Effector memory CD8-positive, alpha-beta T cell (primary cell): ENCODE results near the gene PHF13.

ENCODE experiments used
- ATAC-seq: fragments of 150-1000 bp; cut with Tn5 transposase; replicated peaks from 2 replicates; pipeline ENCODE4 v1.10.0; 2021; ENCODE audit warnings: mild to moderate bottlenecking, moderate library complexity
- DNase-seq, 3 experiments: peaks; one replicate each; pipeline ENCODE4 v3.0.0; 2021
- H3K27ac Mint-ChIP-seq, 2 donors: one replicate each; pipeline ENCODE4 v1.8.0; 2022; ENCODE audit warnings: mild to moderate bottlenecking in 2 of 2, mixed read lengths in 2 of 2, moderate library complexity in 2 of 2
- H3K27me3 Mint-ChIP-seq, 2 donors: one replicate each; pipeline ENCODE4 v1.8.0; 2022; ENCODE audit warnings: mixed read lengths in 2 of 2
- H3K36me3 Mint-ChIP-seq: one replicate; pipeline ENCODE4 v1.8.0; 2022; ENCODE audit warnings: mild to moderate bottlenecking, moderate library complexity, mixed read lengths; ENCODE audit not compliant: insufficient read depth
- H3K4me1 Mint-ChIP-seq, 2 donors: one replicate each; pipeline ENCODE4 v1.8.0; 2022; ENCODE audit warnings: low read depth in 2 of 2, mixed read lengths in 2 of 2
- H3K4me3 Mint-ChIP-seq, 2 donors: one replicate each; pipeline ENCODE4 v1.8.0; 2022; ENCODE audit warnings: mild to moderate bottlenecking in 2 of 2, mixed read lengths in 2 of 2, moderate library complexity in 2 of 2
- H3K9me3 Mint-ChIP-seq, 2 donors: one replicate each; pipeline ENCODE4 v1.8.0; 2022; ENCODE audit warnings: mixed read lengths in 2 of 2

Gene PHF13

DNA sequence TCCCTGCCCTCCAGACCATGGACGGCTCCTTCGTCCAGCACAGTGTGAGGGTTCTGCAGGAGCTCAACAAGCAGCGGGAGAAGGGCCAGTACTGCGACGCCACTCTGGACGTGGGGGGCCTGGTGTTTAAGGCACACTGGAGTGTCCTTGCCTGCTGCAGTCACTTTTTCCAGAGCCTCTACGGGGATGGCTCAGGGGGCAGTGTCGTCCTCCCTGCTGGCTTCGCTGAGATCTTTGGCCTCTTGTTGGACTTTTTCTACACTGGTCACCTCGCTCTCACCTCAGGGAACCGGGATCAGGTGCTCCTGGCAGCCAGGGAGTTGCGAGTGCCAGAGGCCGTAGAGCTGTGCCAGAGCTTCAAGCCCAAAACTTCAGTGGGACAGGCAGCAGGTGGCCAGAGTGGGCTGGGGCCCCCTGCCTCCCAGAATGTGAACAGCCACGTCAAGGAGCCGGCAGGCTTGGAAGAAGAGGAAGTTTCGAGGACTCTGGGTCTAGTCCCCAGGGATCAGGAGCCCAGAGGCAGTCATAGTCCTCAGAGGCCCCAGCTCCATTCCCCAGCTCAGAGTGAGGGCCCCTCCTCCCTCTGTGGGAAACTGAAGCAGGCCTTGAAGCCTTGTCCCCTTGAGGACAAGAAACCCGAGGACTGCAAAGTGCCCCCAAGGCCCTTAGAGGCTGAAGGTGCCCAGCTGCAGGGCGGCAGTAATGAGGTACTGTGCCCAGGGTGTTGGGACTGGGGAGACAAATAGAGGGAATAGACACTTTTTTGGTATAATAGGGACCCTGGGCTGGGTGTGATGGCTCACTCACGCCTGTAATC lies 32.7 kb upstream of the PHF13 start:
- DNase-seq (no peak), ATAC-seq (no peak)
- H3K27me3 Mint-ChIP-seq, result no peaks in the 10 kb centered on the region
- peaks cover 24% of the 10 kb centered on the region for H3K36me3 Mint-ChIP-seq
- peak overlapping the region; percentile 94 to 96 for H3K4me3 Mint-ChIP-seq
- peaks cover 37 to 41% of the 10 kb centered on the region in 2 donors for H3K4me1 Mint-ChIP-seq
- no peaks in the 10 kb centered on the region for H3K9me3 Mint-ChIP-seq
- peak overlapping the region; percentile 95 to 96 for H3K27ac Mint-ChIP-seq

- Mint-ChIP-seq H3K4me1 (peaks cover 37 to 41% of the 10 kb centered on the region in 2 donors), H3K36me3 (peaks cover 28% of the 10 kb centered on the region), H3K4me3 (peak overlapping the region; percentile 94 to 96), H3K27me3 (no peaks in the 10 kb centered on the region), H3K27ac (peak overlapping the region; percentile 95 to 96), H3K9me3 (no peaks in the 10 kb centered on the region)
- ATAC-seq (no peak), DNase-seq (no peak)
Observed at GRCh38 chr1:6581561-6582305, 31.8 kb upstream of the PHF13 start.

GRCh38 chr1:6582370-6582769 lies 31.2 kb upstream of the PHF13 start:
- DNase-seq, result no peak
- H3K4me1 Mint-ChIP-seq, result peaks cover 38 to 41% of the 10 kb centered on the region in 2 donors

DNA sequence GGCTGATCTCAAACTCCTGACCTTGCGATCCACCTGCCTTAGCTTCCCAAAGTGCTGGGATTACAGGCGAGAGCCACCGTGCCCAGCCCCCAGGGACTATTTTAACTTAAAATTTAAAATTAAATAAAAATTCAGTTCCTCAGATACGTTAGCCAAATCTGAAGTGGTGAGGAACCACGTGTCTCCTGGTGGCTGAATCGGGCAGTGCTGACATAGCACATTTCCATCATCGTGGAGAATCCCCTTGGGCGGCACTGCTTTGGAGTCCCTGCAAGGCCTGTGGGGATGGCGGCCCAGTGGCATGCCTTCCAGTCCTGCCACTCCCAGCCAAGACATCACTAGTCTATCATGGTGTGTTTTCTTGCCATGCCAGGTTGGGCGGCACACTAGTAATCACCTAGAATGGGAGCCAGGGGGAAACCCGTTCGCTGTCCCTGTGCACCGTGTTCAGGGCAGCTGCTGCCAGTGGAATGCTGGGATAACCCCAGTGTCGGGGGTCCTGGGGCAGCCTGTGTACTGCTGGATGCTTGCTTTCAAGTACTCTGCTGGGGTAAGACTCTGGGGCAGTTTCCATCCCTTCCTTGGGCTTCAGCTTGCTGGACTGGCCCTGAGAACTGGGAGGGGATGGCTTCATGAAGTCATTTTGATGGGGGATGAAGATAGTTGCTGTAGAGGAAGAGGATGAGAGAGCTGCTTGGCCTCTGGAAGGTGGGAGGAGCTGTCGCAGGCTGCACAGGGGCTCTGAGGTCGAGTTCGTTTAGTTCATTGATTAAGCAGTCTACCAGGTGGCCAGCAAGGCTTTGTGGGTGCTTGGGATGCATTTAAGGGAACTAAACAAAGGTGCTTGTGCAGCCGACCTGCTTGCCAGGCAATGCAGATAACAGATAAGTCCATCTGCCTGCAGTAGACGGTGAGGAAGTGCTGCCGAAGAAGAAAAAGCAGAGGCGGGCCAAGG lies 29.1 kb upstream of the PHF13 start:
- peak overlapping the region in 1 of 2 donors; percentile 23 for H3K4me3 Mint-ChIP-seq
- no peaks in the 10 kb centered on the region for H3K27me3 Mint-ChIP-seq
- DNase-seq (no peak), ATAC-seq (no peak)
- H3K4me1 Mint-ChIP-seq, result peaks cover 37 to 39% of the 10 kb centered on the region in 2 donors
- peaks cover 32% of the 10 kb centered on the region for H3K36me3 Mint-ChIP-seq
- H3K27ac Mint-ChIP-seq, result peak overlapping the region; percentile 88 to 91
- no peaks in the 10 kb centered on the region for H3K9me3 Mint-ChIP-seq

More at GRCh38 chr1:6582370-6582769, 31.2 kb upstream of the PHF13 start:
- Mint-ChIP-seq H3K27ac (peak overlapping the region; percentile 95 to 96), H3K36me3 (peaks cover 28% of the 10 kb centered on the region), H3K9me3 (no peaks in the 10 kb centered on the region), H3K4me3 (peak overlapping the region in 1 of 2 donors; percentile 39), H3K27me3 (no peaks in the 10 kb centered on the region)
- ATAC-seq, result no peak

- ATAC-seq (no peak), DNase-seq (no peak)
- Mint-ChIP-seq H3K9me3 (no peaks in the 10 kb centered on the region), H3K36me3 (peaks cover 30% of the 10 kb centered on the region), H3K4me1 (peaks cover 34 to 37% of the 10 kb centered on the region in 2 donors), H3K27ac (peak overlapping the region; percentile 88 to 91), H3K4me3 (no peak overlapping the region), H3K27me3 (no peaks in the 10 kb centered on the region)
Observed at GRCh38 chr1:6585081-6585722, 28.3 kb upstream of the PHF13 start.

- peaks cover 32% of the 10 kb centered on the region in 2 donors for H3K4me1 Mint-ChIP-seq
- no peaks in the 10 kb centered on the region for H3K27me3 Mint-ChIP-seq
- ATAC-seq, result no peak
- no peak for DNase-seq
- no peaks in the 10 kb centered on the region for H3K9me3 Mint-ChIP-seq
- no peak overlapping the region for H3K4me3 Mint-ChIP-seq
- peaks cover 34% of the 10 kb centered on the region for H3K36me3 Mint-ChIP-seq
- peak overlapping the region in 1 of 2 donors; percentile 55 for H3K27ac Mint-ChIP-seq
Observed at GRCh38 chr1:6585841-6586240, 27.7 kb upstream of the PHF13 start.

GRCh38 chr1:6586404-6586816 lies 27.1 kb upstream of the PHF13 start:
- Mint-ChIP-seq H3K4me1 (peaks cover 30% of the 10 kb centered on the region in 2 donors), H3K27me3 (no peaks in the 10 kb centered on the region), H3K4me3 (no peak overlapping the region), H3K36me3 (peaks cover 39% of the 10 kb centered on the region), H3K9me3 (no peaks in the 10 kb centered on the region), H3K27ac (no peak overlapping the region)
- DNase-seq, result no peak
- ATAC-seq, result no peak

DNA sequence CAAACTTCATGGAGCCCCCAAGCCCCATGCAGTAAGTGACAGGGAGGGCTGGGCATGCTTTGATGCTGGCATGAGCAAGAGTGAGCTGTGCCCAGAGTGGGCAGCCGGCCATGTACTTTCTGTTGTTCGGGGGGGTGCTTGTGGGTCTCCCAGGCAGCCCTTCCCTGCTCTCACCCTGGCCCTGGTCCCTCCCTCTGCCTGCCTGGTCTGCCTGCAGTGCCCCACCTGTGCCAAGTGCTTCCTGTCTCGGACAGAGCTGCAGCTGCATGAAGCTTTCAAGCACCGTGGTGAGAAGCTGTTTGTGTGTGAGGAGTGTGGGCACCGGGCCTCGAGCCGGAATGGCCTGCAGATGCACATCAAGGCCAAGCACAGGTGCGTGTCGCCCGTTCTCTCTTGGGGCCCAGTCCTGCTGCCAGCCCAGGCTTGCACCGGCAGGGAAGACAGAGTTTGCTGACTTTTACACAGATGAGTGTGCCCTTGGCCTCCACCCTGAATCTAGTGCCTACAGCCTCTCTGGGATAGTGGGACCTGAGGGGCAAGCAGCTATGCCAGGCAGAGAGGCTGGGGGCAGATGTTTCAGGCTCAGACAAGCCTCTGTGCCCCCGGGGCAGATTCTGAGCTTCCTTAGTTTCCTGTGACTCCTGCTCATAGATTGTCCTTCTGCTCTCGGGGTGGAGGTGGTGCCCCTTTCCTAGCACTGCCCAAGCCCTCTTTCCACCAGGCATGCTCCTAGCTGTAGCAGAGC lies 26.1 kb upstream of the PHF13 start:
- Mint-ChIP-seq H3K27ac (peak overlapping the region in 1 of 2 donors; percentile 76), H3K9me3 (no peaks in the 10 kb centered on the region), H3K27me3 (no peaks in the 10 kb centered on the region), H3K4me1 (peaks cover 20 to 27% of the 10 kb centered on the region in 2 donors), H3K36me3 (peaks cover 39% of the 10 kb centered on the region), H3K4me3 (no peak overlapping the region)
- DNase-seq (no peak), ATAC-seq (no peak)

GRCh38 chr1:6588128-6588892 lies 25.2 kb upstream of the PHF13 start:
- H3K4me1 Mint-ChIP-seq, result peaks cover 19 to 26% of the 10 kb centered on the region in 2 donors
- H3K27ac Mint-ChIP-seq, result peak overlapping the region in 1 of 2 donors; percentile 76
- peaks cover 42% of the 10 kb centered on the region for H3K36me3 Mint-ChIP-seq
- no peak overlapping the region for H3K4me3 Mint-ChIP-seq
- no peaks in the 10 kb centered on the region for H3K9me3 Mint-ChIP-seq
- ATAC-seq (no peak), DNase-seq (no peak)
- H3K27me3 Mint-ChIP-seq, result no peaks in the 10 kb centered on the region

GRCh38 chr1:6588893-6589520 lies 24.5 kb upstream of the PHF13 start:
- no peaks in the 10 kb centered on the region for H3K9me3 Mint-ChIP-seq
- H3K4me1 Mint-ChIP-seq, result peaks cover 19 to 26% of the 10 kb centered on the region in 2 donors
- H3K27me3 Mint-ChIP-seq, result no peaks in the 10 kb centered on the region
- no peak overlapping the region for H3K4me3 Mint-ChIP-seq
- DNase-seq (no peak), ATAC-seq (no peak)
- H3K36me3 Mint-ChIP-seq, result peaks cover 48% of the 10 kb centered on the region
- peak overlapping the region in 1 of 2 donors; percentile 76 for H3K27ac Mint-ChIP-seq

- DNase-seq (no peak), ATAC-seq (no peak)
- Mint-ChIP-seq H3K4me1 (peaks cover 10 to 17% of the 10 kb centered on the region in 2 donors), H3K4me3 (no peak overlapping the region), H3K9me3 (no peaks in the 10 kb centered on the region), H3K36me3 (peaks cover 53% of the 10 kb centered on the region), H3K27ac (peak overlapping the region; percentile 81 to 85), H3K27me3 (no peaks in the 10 kb centered on the region)
Observed at GRCh38 chr1:6590046-6590445, 23.5 kb upstream of the PHF13 start.
